ENCODE measurements around the gene RNF144B. TPM values are rescaled to one million over a fixed set of nuclear protein-coding genes. Genes with fewer than 3 reads are reported as not detected.

The RNF144B gene
- total and polyA plus RNA-seq, 10 of the 15 experiments (the other 5 are each of a cell fraction or from before 2014, with no cell fraction given), result 0.03 to 0.18 (median 0.14) TPM

GRCh38 chr6:18362058-18362561, 25.0 kb upstream of the RNF144B start:
- H3K4me1 ChIP-seq (ENCODE audit: control insufficient read depth, insufficient read depth, low read length), result peaks cover 9% of the 10 kb centered on the region
- RAD21 ChIA-PET (ENCODE audit: unreplicated experiment), result no interaction called here
- no peaks in the 10 kb centered on the region for H3K79me2 ChIP-seq (ENCODE audit: control insufficient read depth, insufficient read depth, low read length)
- POLR2A ChIA-PET, result no interaction called here
- BruUV-seq (replicated peaks), result no TSS peak
- H3K4me3 ChIP-seq, result no peak overlapping the region
- SMC1A ChIA-PET (ENCODE audit: uncharacterized antibody, unreplicated experiment), result no interaction called here
- TF ChIP-seq REST (IDR thresholded peaks at IDR 0.05; ENCODE audit: low read depth, low read length), result no peak
- no peak for TF ChIP-seq SMAD1 (IDR thresholded peaks at IDR 0.05; ENCODE audit: low read depth, partially characterized antibody)
- TF ChIP-seq POLR2AphosphoS5 (IDR thresholded peaks at IDR 0.05; ENCODE audit: low read length), result no peak
- no peak for TF ChIP-seq MEF2A (IDR thresholded peaks at IDR 0.05; ENCODE audit: insufficient read depth, low read depth, low read length)
- TF ChIP-seq MLLT1 (IDR thresholded peaks at IDR 0.05), result no peak
- TF ChIP-seq GATAD2B (conservative IDR thresholded peaks at IDR 0.05; ENCODE audit: low read depth), result no peak
- no peak for TF ChIP-seq YY1 (IDR thresholded peaks at IDR 0.05; ENCODE audit: low read depth, low read length)
- no peak for TF ChIP-seq IRF4 (IDR thresholded peaks at IDR 0.05; ENCODE audit: low read depth, low read length)
- TF ChIP-seq ZNF24 (IDR thresholded peaks at IDR 0.05), result no peak
- no peak for TF ChIP-seq NFXL1 (IDR thresholded peaks at IDR 0.05; ENCODE audit: borderline replicate concordance)
- TF ChIP-seq CBX3 (IDR thresholded peaks at IDR 0.05; ENCODE audit: borderline replicate concordance, low read depth), result no peak
- no peaks in the 10 kb centered on the region; the same call in 1 of the 3 replicates for H3K9me3 ChIP-seq (replicated peaks; ENCODE audit: control insufficient read depth, insufficient read depth, low read length)
- ATAC-seq, result no peak
- H3K36me3 ChIP-seq (ENCODE audit: control insufficient read depth in 2 of 2, insufficient read depth in 2 of 2, low read length in 1 of 2), result no peaks in the 10 kb centered on the region
- H2AFZ ChIP-seq (ENCODE audit: control insufficient read depth, low read depth, low read length), result no peak overlapping the region
- no peak overlapping the region for H3K27ac ChIP-seq (ENCODE audit: control insufficient read depth, insufficient read depth)
- WGBS (ENCODE audit: insufficient coverage, insufficient replicate concordance, low lambda C conversion rate, missing lambda C conversion rate), result 0% methylated on average over 2 of the region's 2 CpGs
- intact Hi-C loops (cut with micrococcal nuclease; ENCODE audit: unreplicated experiment), result no loop called here
- DNase-seq (ENCODE audit: low read depth, low spot score), result no peak
- H3K9ac ChIP-seq (ENCODE audit: control insufficient read depth, insufficient read depth, low read length), result no peak overlapping the region
- CTCF ChIA-PET, result no interaction called here
- no peak for FAIRE-seq
- no peak overlapping the region for H3K4me2 ChIP-seq (ENCODE audit: control insufficient read depth, insufficient read depth)
- H3K27me3 ChIP-seq (replicated peaks in 1 of 2; ENCODE audit: control insufficient read depth in 2 of 2, insufficient read depth in 2 of 2, low read length in 1 of 2), result no peaks in the 10 kb centered on the region
- H4K20me1 ChIP-seq (ENCODE audit: control insufficient read depth, insufficient read depth), result no peaks in the 10 kb centered on the region
- in situ Hi-C loops (cut with MboI), result no loop called here
